ENCODE results near the gene GRK5. TPM values are rescaled to one million over a fixed set of nuclear protein-coding genes. Genes with fewer than 3 reads are reported as not detected.

Gene GRK5
- total RNA-seq, 1 donor, result 1.8 TPM

DNA sequence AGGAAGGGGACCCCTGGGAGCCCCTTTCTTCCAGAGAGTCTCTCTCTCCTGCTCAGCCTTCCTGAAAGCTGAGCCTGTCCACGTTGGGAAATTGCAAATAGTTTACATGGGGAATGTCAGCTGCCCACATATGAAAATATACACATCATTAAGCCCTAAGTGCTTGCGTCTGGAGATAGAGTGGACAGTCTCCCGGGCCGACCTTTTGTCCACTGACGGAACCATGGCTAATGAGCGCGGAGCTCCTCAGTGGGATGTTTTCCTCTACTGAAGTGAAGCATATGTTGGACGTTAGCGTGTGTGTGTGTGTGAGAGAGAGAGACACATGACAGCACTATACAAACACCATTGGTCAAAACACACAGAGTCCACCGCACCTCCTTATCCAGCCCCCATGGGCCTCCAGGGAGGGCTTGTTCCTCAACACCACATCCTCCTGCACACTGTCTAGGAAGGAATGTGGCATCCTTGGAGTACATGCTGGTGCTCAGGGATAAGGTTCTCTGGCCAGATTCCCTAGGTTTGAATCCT, 206.8 kb downstream of the GRK5 start:
- H4K20me1 ChIP-seq (ENCODE audit: insufficient read depth, low read length), result no peaks in the 10 kb centered on the region
- H3K27me3 ChIP-seq (ENCODE audit: insufficient read depth, low read length), result no peaks in the 10 kb centered on the region
- no peaks in the 10 kb centered on the region for H3K36me3 ChIP-seq (ENCODE audit: insufficient read depth, low read length)
- no peaks in the 10 kb centered on the region for H3K9me3 ChIP-seq (ENCODE audit: low read depth, low read length)
- H3K4me3 ChIP-seq (ENCODE audit: insufficient read depth, low read length), result no peak overlapping the region
- H3K4me1 ChIP-seq (ENCODE audit: insufficient read depth, low read length), result peaks cover 3% of the 10 kb centered on the region
- H3K79me2 ChIP-seq (ENCODE audit: insufficient read depth, low read length), result no peaks in the 10 kb centered on the region
- TF ChIP-seq, protein P1, sequence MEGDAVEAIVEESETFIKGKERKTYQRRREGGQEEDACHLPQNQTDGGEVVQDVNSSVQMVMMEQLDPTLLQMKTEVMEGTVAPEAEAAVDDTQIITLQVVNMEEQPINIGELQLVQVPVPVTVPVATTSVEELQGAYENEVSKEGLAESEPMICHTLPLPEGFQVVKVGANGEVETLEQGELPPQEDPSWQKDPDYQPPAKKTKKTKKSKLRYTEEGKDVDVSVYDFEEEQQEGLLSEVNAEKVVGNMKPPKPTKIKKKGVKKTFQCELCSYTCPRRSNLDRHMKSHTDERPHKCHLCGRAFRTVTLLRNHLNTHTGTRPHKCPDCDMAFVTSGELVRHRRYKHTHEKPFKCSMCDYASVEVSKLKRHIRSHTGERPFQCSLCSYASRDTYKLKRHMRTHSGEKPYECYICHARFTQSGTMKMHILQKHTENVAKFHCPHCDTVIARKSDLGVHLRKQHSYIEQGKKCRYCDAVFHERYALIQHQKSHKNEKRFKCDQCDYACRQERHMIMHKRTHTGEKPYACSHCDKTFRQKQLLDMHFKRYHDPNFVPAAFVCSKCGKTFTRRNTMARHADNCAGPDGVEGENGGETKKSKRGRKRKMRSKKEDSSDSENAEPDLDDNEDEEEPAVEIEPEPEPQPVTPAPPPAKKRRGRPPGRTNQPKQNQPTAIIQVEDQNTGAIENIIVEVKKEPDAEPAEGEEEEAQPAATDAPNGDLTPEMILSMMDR (IDR thresholded peaks at IDR 0.05; ENCODE audit: extremely low read depth, low read depth, low read length), result no peak
- peak; percentile 84 for DNase-seq (ENCODE audit: insufficient read length, low spot score, missing footprints)
- H3K4me2 ChIP-seq (ENCODE audit: insufficient read depth, low read length), result no peak overlapping the region
- no peak overlapping the region for H3K27ac ChIP-seq (ENCODE audit: low read depth, low read length)
- no peak overlapping the region for H2AFZ ChIP-seq (ENCODE audit: low read length)

DNA sequence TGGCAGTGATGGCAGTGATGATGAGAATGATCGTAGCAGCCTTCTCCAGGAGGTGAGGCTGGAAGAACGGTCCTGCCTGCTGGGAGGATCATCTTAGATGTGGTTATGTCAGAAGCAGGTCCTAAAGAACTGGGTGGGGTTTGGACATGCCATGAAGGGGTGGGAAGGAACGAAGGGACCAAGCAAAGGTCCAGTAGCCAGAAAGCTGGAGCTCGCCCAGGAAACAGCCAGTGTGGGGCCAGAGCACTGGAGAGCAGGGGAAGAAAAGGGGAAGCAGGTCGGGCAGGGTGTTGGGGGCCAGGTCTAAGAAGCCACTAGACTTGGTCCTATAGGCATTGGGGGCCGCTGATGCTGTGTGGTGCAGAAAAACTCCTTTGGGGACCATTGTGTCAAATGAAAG, 207.8 kb downstream of the GRK5 start:
- H3K9me3 ChIP-seq (ENCODE audit: low read depth, low read length), result no peaks in the 10 kb centered on the region
- no peak overlapping the region for H3K27ac ChIP-seq (ENCODE audit: low read depth, low read length)
- TF ChIP-seq, protein P1 (IDR thresholded peaks at IDR 0.05; ENCODE audit: extremely low read depth, low read depth, low read length), result no peak
- DNase-seq (ENCODE audit: insufficient read length, low spot score, missing footprints), result peak; percentile 67
- H4K20me1 ChIP-seq (ENCODE audit: insufficient read depth, low read length), result no peaks in the 10 kb centered on the region
- H3K36me3 ChIP-seq (ENCODE audit: insufficient read depth, low read length), result no peaks in the 10 kb centered on the region
- H2AFZ ChIP-seq (ENCODE audit: low read length), result no peak overlapping the region
- no peaks in the 10 kb centered on the region for H3K27me3 ChIP-seq (ENCODE audit: insufficient read depth, low read length)
- no peak overlapping the region for H3K4me2 ChIP-seq (ENCODE audit: insufficient read depth, low read length)
- no peak overlapping the region for H3K4me3 ChIP-seq (ENCODE audit: insufficient read depth, low read length)
- peaks cover 3% of the 10 kb centered on the region for H3K4me1 ChIP-seq (ENCODE audit: insufficient read depth, low read length)
- no peaks in the 10 kb centered on the region for H3K79me2 ChIP-seq (ENCODE audit: insufficient read depth, low read length)

DNA sequence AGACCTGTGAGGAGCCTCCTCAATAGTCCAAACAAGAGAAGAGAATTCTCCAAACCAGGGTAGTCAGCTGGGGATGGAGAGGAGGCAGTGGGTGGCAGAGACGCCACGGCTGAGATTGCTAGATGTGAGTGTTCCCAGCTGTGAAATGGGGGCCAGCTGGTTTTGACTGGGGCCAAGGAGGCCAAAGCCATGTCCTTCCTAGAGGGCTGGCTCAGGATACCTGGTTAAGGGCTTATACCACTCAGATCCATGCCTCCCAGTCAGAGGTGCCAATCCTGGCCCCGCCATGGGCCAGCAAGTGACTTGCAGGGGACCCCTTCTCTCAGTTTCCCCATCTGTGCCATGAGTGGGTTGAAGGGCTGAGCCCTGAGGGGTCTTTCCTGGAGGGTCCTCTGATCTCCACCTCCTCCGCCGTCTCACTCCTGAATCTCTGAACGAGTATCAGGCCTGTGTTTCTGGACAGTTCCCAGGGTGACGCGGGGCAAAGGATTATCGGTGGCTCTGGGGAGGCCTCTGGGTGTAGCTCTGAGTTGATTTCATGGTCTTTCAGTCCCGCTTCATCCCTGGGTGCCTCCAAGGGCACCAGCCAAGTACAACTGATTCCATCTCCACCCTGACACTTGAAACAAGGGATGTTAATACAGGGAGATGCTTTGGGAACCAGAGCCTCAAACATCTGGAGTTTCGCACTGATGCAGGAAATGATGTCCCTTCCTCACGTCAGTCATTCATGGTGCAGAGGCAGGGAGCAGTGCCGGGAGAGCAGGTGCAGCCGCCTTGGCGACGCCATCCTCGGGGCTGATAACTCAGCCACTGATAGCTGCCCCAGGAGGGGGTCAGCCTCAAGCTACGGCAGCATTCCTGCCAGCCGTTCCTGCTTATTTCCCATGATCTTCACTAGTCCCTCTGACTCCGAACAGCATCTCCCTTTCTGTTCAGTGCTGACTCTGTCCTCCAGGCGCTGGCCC, 208.4 kb downstream of the GRK5 start:
- Histone ChIP-seq H3K79me2 (ENCODE audit: insufficient read depth, low read length) (no peaks in the 10 kb centered on the region), H3K36me3 (ENCODE audit: insufficient read depth, low read length) (no peaks in the 10 kb centered on the region), H3K27ac (ENCODE audit: low read depth, low read length) (no peak overlapping the region), H2AFZ (ENCODE audit: low read length) (no peak overlapping the region), H3K4me1 (ENCODE audit: insufficient read depth, low read length) (peaks cover 3% of the 10 kb centered on the region), H3K27me3 (ENCODE audit: insufficient read depth, low read length) (no peaks in the 10 kb centered on the region), H3K9me3 (ENCODE audit: low read depth, low read length) (no peaks in the 10 kb centered on the region), H3K4me3 (ENCODE audit: insufficient read depth, low read length) (no peak overlapping the region), H3K4me2 (ENCODE audit: insufficient read depth, low read length) (no peak overlapping the region), H4K20me1 (ENCODE audit: insufficient read depth, low read length) (no peaks in the 10 kb centered on the region)
- DNase-seq (ENCODE audit: insufficient read length, low spot score, missing footprints), result peak; percentile 66
- TF ChIP-seq, protein P1 (IDR thresholded peaks at IDR 0.05; ENCODE audit: extremely low read depth, low read depth, low read length), result no peak

DNA sequence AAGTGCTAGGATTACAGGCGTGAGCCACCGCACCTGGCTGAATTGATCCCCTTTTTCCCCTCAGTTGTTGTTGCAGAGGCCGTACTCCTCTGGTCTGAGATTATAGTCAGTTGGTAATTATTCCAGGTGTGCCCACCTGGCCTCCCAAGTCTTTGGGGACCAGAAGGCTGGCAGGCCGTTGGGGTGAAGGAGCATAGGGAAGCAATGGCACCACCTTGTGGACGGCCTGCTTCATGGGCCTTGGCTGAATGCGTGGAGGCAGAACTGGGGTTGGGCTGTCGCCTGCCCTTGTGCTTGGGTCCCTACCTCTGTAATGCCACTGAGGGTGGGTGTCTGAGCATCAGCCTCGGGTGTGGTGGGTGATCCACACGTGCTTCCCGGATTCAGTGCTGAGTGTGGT, 209.5 kb downstream of the GRK5 start:
- Histone ChIP-seq H3K4me3 (ENCODE audit: insufficient read depth, low read length) (no peak overlapping the region), H3K4me1 (ENCODE audit: insufficient read depth, low read length) (peaks cover 3% of the 10 kb centered on the region), H3K9me3 (ENCODE audit: low read depth, low read length) (no peaks in the 10 kb centered on the region), H3K27me3 (ENCODE audit: insufficient read depth, low read length) (no peaks in the 10 kb centered on the region), H3K79me2 (ENCODE audit: insufficient read depth, low read length) (no peaks in the 10 kb centered on the region), H4K20me1 (ENCODE audit: insufficient read depth, low read length) (no peaks in the 10 kb centered on the region), H3K36me3 (ENCODE audit: insufficient read depth, low read length) (no peaks in the 10 kb centered on the region), H3K27ac (ENCODE audit: low read depth, low read length) (no peak overlapping the region), H3K4me2 (ENCODE audit: insufficient read depth, low read length) (no peak overlapping the region), H2AFZ (ENCODE audit: low read length) (no peak overlapping the region)
- DNase-seq (ENCODE audit: insufficient read length, low spot score, missing footprints), result peak; percentile 97
- TF ChIP-seq, protein P1 (IDR thresholded peaks at IDR 0.05; ENCODE audit: extremely low read depth, low read depth, low read length), result peak; percentile 71
